Left forelimb (tissue), 1 donor: ENCODE results near the gene HCN3.

ENCODE experiments used
- DNase-seq: peaks from one replicate; pipeline ENCODE4 v3.0.0-alpha.2; 2018; ENCODE audit warnings: low spot score

HCN3 gene

GRCh38 chr1:155254228-155254713 lies 23.0 kb upstream of the HCN3 start:
- no peak for DNase-seq

GRCh38 chr1:155254714-155255242 lies 22.5 kb upstream of the HCN3 start:
- no peak for DNase-seq

- peak; percentile 97 for DNase-seq
Observed at GRCh38 chr1:155255243-155256007, 21.8 kb upstream of the HCN3 start, which contains the start of gene ENTREP3. Gene ENTREP3 (minus strand): TSS chr1:155255483. CDS start chr1:155254877, 606 bp downstream.

- DNase-seq = no peak
Observed at GRCh38 chr1:155256058-155256852, 21.0 kb upstream of the HCN3 start.

GRCh38 chr1:155260276-155260675 lies 17.0 kb upstream of the HCN3 start:
- DNase-seq = no peak

GRCh38 chr1:155261493-155261851 lies 15.8 kb upstream of the HCN3 start:
- no peak for DNase-seq

- DNase-seq = peak; percentile 92
Observed at GRCh38 chr1:155261852-155262673, 15.2 kb upstream of the HCN3 start, which contains the start of gene SCAMP3. Gene SCAMP3 (minus strand): TSS chr1:155262360. CDS start chr1:155262151, 209 bp downstream.

GRCh38 chr1:155263067-155263466 lies 14.2 kb upstream of the HCN3 start:
- no peak for DNase-seq

GRCh38 chr1:155266553-155266952 lies 10.7 kb upstream of the HCN3 start:
- DNase-seq = no peak

GRCh38 chr1:155267373-155267772 lies 9.9 kb upstream of the HCN3 start:
- DNase-seq = no peak

- DNase-seq = no peak
Observed at GRCh38 chr1:155268630-155269029, 8.6 kb upstream of the HCN3 start.

GRCh38 chr1:155269381-155269780 lies 7.9 kb upstream of the HCN3 start:
- DNase-seq = no peak

GRCh38 chr1:155272466-155273342 lies 4.6 kb upstream of the HCN3 start:
- peak; percentile 81 for DNase-seq

GRCh38 chr1:155273343-155274245 lies 3.7 kb upstream of the HCN3 start, which contains the start of gene CLK2:
Gene CLK2 (minus strand): TSS chr1:155273504. CDS start chr1:155270977, 2,527 bp downstream.
- peak; percentile 98 for DNase-seq

- DNase-seq = peak; percentile 80
Observed at GRCh38 chr1:155277902-155278688, 832 bp downstream of the HCN3 start.

GRCh38 chr1:155278689-155279160 lies 1.5 kb downstream of the HCN3 start:
- DNase-seq = no peak

- no peak for DNase-seq
Observed at GRCh38 chr1:155279268-155279667, 2.0 kb downstream of the HCN3 start.

- DNase-seq = no peak
Observed at GRCh38 chr1:155282488-155283091, 5.3 kb downstream of the HCN3 start.
